ENCODE data around the gene ARID3C. TPM values are rescaled to one million over a fixed set of nuclear protein-coding genes. Genes with fewer than 3 reads are reported as not detected.

ARID3C gene
- total RNA-seq, 2 experiments from 2014 or later: 0.66 to 0.76 TPM

DNA sequence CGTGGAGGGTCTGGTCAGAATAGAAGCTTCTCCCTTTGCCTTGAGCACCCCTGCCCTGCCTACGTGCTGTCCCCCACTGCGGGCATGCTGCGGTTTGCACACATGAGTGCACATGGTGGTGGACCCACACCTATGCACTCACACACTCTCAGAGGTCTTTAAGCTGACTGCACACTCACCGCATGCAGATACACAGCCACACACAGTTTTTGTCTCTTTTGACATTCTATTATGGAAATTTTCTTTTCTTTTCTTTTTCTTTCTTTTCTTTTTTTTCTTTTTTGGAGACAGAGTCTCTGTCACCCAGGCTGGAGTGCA is 584 bp upstream of the ARID3C start:
- POLR2A ChIA-PET: no interaction called here
- Mint-ChIP-seq H3K27me3 (peaks cover 37% of the 10 kb centered on the region), H3K4me1 (peaks cover 17% of the 10 kb centered on the region), H3K4me3 (peak overlapping the region; percentile 61), H3K27ac (no peak overlapping the region), H3K36me3 (ENCODE audit: low read depth) (no peaks in the 10 kb centered on the region), H3K9me3 (ENCODE audit: low read depth) (no peaks in the 10 kb centered on the region)
- intact Hi-C loops (cut with DNase I, micrococcal nuclease): no loop called here
- DNase-seq: no peak
- ATAC-seq: no peak
- CTCF ChIA-PET: interaction anchor here (0.7 to 2.6 kb wide), 3 partner anchors 10 to 26 kb away, joined by 3 to 9 read pairs (median 8); partner anchors contain the start of genes DCTN3 and GALT

- ChIA-PET POLR2A (interaction anchor here (1.0 kb wide), 1 partner anchor 8 kb away, joined by 6 read pairs; no protein-coding TSS in a partner anchor), CTCF (interaction anchor here (0.6 to 2.6 kb wide), 4 partner anchors 8 to 244 kb away, joined by 3 to 9 read pairs (median 6); partner anchors contain the start of genes DCTN3 and GALT)
- Mint-ChIP-seq H3K27ac (peak overlapping the region; percentile 15), H3K4me3 (peak overlapping the region; percentile 62), H3K4me1 (peaks cover 21% of the 10 kb centered on the region), H3K9me3 (ENCODE audit: low read depth) (no peaks in the 10 kb centered on the region), H3K36me3 (ENCODE audit: low read depth) (no peaks in the 10 kb centered on the region), H3K27me3 (peaks cover 46% of the 10 kb centered on the region)
- ATAC-seq: no peak
- intact Hi-C loops (cut with DNase I, micrococcal nuclease): no loop called here
- no peak for DNase-seq
Measured at GRCh38 chr9:34627716-34628655, 880 bp downstream of the ARID3C start.

DNA sequence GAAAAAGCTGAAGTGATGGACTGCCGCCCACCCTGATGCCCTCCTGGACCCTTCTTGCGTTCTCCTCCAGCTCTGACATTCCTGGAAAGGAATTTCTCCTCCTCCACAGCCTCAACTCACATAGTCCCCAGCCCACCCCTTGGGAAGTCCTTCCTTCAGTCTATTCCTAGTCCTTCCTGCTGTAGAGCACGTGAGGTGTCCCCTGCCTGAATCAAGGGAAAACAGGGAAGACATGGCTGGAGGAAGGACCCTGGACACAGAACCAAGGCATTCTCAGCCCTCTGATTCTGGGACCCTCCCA is 3.7 kb downstream of the ARID3C start:
- H3K36me3 Mint-ChIP-seq (ENCODE audit: low read depth): no peaks in the 10 kb centered on the region
- H3K27me3 Mint-ChIP-seq: peaks cover 53% of the 10 kb centered on the region
- DNase-seq: no peak
- POLR2A ChIA-PET: no interaction called here
- ATAC-seq: no peak
- no peak overlapping the region for H3K27ac Mint-ChIP-seq
- CTCF ChIA-PET: interaction anchor here (1.0 to 2.3 kb wide), 2 partner anchors 10 to 478 kb away, joined by 3 to 20 read pairs; partner anchors contain the start of gene STOML2
- H3K4me3 Mint-ChIP-seq: no peak overlapping the region
- H3K9me3 Mint-ChIP-seq (ENCODE audit: low read depth): no peaks in the 10 kb centered on the region
- intact Hi-C loops (cut with DNase I, micrococcal nuclease): no loop called here
- peaks cover 26% of the 10 kb centered on the region for H3K4me1 Mint-ChIP-seq

GRCh38 chr9:34624475-34625185 is 4.2 kb downstream of the ARID3C start:
- intact Hi-C loops (cut with DNase I, micrococcal nuclease): no loop called here

GRCh38 chr9:34623374-34624235 is 5.3 kb downstream of the ARID3C start:
- Mint-ChIP-seq H3K36me3 (ENCODE audit: low read depth) (no peaks in the 10 kb centered on the region), H3K27ac (no peak overlapping the region), H3K4me3 (no peak overlapping the region), H3K4me1 (peaks cover 32% of the 10 kb centered on the region), H3K27me3 (peaks cover 45% of the 10 kb centered on the region), H3K9me3 (ENCODE audit: low read depth) (no peaks in the 10 kb centered on the region)
- ATAC-seq (no peak), DNase-seq (peak; percentile 40)
- CTCF ChIA-PET: interaction anchor here (0.9 to 4.9 kb wide), 4 partner anchors 9 to 48 kb away, joined by 3 to 47 read pairs (median 4); partner anchors contain the start of gene SIGMAR1
- intact Hi-C loops (cut with DNase I, micrococcal nuclease): no loop called here
- POLR2A ChIA-PET: interaction anchor here (1.0 kb wide), 1 partner anchor 14 kb away, joined by 3 read pairs; the partner anchor contains the start of gene SIGMAR1

More at GRCh38 chr9:34624475-34625185, 4.2 kb downstream of the ARID3C start:
- ChIA-PET CTCF (interaction anchor here (0.5 to 2.3 kb wide), 3 partner anchors 10 to 478 kb away, joined by 3 to 20 read pairs (median 3); partner anchors contain the start of gene STOML2), POLR2A (no interaction called here)
- ATAC-seq: no peak
- Mint-ChIP-seq H3K4me3 (no peak overlapping the region), H3K9me3 (ENCODE audit: low read depth) (no peaks in the 10 kb centered on the region), H3K4me1 (peaks cover 29% of the 10 kb centered on the region), H3K36me3 (ENCODE audit: low read depth) (no peaks in the 10 kb centered on the region), H3K27me3 (peaks cover 50% of the 10 kb centered on the region), H3K27ac (no peak overlapping the region)
- no peak for DNase-seq

DNA sequence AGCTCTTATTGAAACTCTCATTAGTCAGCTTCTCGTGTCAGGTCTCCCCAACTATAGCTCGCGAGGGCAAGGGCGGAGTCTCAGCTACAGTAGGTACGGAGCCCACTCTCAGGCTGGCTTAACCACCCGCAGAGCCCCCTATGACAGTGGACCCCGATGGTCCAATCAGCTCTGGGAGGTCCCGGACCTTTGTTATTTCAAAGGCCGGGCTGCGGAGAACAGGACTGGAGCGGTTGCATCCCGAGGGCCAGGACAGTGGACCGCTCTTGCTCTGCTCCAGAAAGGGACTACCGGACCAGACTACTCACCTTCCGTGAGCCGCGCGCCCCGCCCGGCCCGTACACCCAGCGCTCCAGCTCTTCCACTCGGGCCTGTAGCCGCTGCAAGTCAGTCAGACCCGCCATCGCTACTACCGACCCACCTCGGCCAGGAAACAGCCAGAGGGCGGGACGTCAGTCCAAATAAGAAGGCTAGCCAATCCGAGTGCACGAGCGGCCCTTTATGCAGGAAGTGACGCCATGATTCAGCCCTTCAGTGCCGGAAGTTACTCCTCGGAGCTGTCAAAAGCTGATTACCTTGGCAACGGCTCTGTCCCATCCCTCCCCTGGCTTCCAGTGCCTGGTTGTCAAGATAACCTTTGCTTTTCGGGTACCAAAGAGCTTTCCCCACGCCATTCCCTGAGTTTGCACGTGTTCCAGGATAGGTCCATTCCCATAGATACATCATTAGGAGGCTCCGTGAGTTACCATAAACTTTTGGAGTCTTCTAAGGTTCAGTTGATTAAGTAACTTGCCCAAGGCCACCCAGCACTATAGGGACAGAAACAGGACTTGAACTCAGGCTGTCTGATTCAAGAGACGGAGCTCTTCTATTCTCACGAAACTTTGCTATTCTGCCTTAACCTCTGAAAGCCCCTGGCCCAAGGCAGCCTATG is 8.5 kb downstream of the ARID3C start, which contains the start of gene DCTN3:
Gene DCTN3, minus strand, starts transcription at position 435 of the 934 bp plus-strand sequence. Its CDS starts 31 bp downstream, at position 404.
- intact Hi-C loops (cut with DNase I, micrococcal nuclease): loop anchor here (1.0 to 2.0 kb wide), 9 partner anchors 8 to 571 kb away; partner anchors contain the start of genes RPP25L (in 2 of the 2), DNAI1 (in 1 of the 2), DNAJB5 (in 1 of the 2) and FAM219A (in 1 of the 2)
- H3K27ac Mint-ChIP-seq: peak within 1 kb of the TSS; percentile 77
- CTCF ChIA-PET: interaction anchor here (0.6 to 4.9 kb wide), 16 partner anchors 8 to 243 kb away, joined by 3 to 47 read pairs (median 4); partner anchors contain the start of genes ARID3C, GALT, MYORG and RPP25L
- no peaks in the 10 kb centered on the region for H3K9me3 Mint-ChIP-seq (ENCODE audit: low read depth)
- peak; percentile 95 for DNase-seq
- H3K4me3 Mint-ChIP-seq: peak within 1 kb of the TSS; percentile 88
- peaks cover 1% of the 10 kb centered on the region for H3K36me3 Mint-ChIP-seq (ENCODE audit: low read depth)
- peaks cover 25% of the 10 kb centered on the region for H3K27me3 Mint-ChIP-seq
- POLR2A ChIA-PET: interaction anchor here (0.5 to 1.8 kb wide), 5 partner anchors 8 to 18 kb away, joined by 3 to 6 read pairs (median 4); partner anchors contain the start of gene RPP25L
- ATAC-seq: peak; percentile 99
- H3K4me1 Mint-ChIP-seq: peaks cover 25% of the 10 kb centered on the region

GRCh38 chr9:34615132-34615531 is 13.7 kb downstream of the ARID3C start:
- no peaks in the 10 kb centered on the region for H3K9me3 Mint-ChIP-seq (ENCODE audit: low read depth)
- POLR2A ChIA-PET: no interaction called here
- no peak overlapping the region for H3K4me3 Mint-ChIP-seq
- ATAC-seq (no peak), DNase-seq (no peak)
- peaks cover 25% of the 10 kb centered on the region for H3K4me1 Mint-ChIP-seq
- peaks cover 14% of the 10 kb centered on the region for H3K36me3 Mint-ChIP-seq (ENCODE audit: low read depth)
- intact Hi-C loops (cut with DNase I, micrococcal nuclease): loop anchor here in 1 of 2 experiments (10.0 kb wide), 1 partner anchor 440 kb away; the partner anchor contains the start of gene UBAP1
- no peaks in the 10 kb centered on the region for H3K27me3 Mint-ChIP-seq
- no peak overlapping the region for H3K27ac Mint-ChIP-seq
- CTCF ChIA-PET: interaction anchor here (0.6 to 2.8 kb wide), 5 partner anchors 8 to 442 kb away, joined by 3 to 27 read pairs (median 4); no protein-coding TSS in a partner anchor

- Mint-ChIP-seq H3K27ac (peak overlapping the region; percentile 93), H3K4me3 (peak overlapping the region; percentile 86), H3K27me3 (no peaks in the 10 kb centered on the region), H3K9me3 (ENCODE audit: low read depth) (no peaks in the 10 kb centered on the region), H3K4me1 (peaks cover 16% of the 10 kb centered on the region), H3K36me3 (ENCODE audit: low read depth) (peaks cover 19% of the 10 kb centered on the region)
- peak; percentile 82 for DNase-seq
- peak; percentile 52 for ATAC-seq
- intact Hi-C loops (cut with DNase I, micrococcal nuclease): loop anchor here (1.0 to 10.0 kb wide), 14 partner anchors 7 to 564 kb away; partner anchors contain the start of genes DCTN3 (in 2 of the 2), DNAI1 (in 2 of the 2), FAM219A (in 2 of the 2) and DNAJB5 (in 1 of the 2)
- ChIA-PET CTCF (interaction anchor here (0.8 to 2.8 kb wide), 11 partner anchors 13 to 209 kb away, joined by 3 to 27 read pairs (median 5); partner anchors contain the start of gene SIGMAR1), POLR2A (interaction anchor here (1.0 kb wide), 2 partner anchors 8 to 33 kb away, joined by 3 read pairs; partner anchors contain the start of gene DCTN3)
Measured at GRCh38 chr9:34612788-34613390, 16.0 kb downstream of the ARID3C start.
